Esophagus squamous epithelium (tissue), 5 donors: ENCODE measurements around the gene MTSS2. TPM values are rescaled to one million over a fixed set of nuclear protein-coding genes. Genes with fewer than 3 reads are reported as not detected.
"Not testable (repeated sequence)": the region's sequence is repeated elsewhere in the genome, so short reads cannot be mapped to it uniquely, and the experiment has no call there.

Source experiments
- DNase-seq: peaks from one replicate; lab custom pipeline; 2025; lab: John Stamatoyannopoulos, UW
- H3K27ac ChIP-seq, 4 donors: fragments of 200-600 bp; sonication (generic); one replicate each; pipeline ENCODE4 v1.5.1; 2016 to 2019; ENCODE audit warnings: mild to moderate bottlenecking in 1 of 4
- H3K27me3 ChIP-seq, 4 donors: fragments of 200-600 bp; sonication (generic); 1 replicate in 3 of 4; 2 replicates in 1 of 4; pipeline versions ENCODE4 v1.5.1 to v1.6.0; 2017 to 2021; ENCODE audit warnings: antibody characterized with exemption in 1 of 4
- H3K36me3 ChIP-seq, 3 donors: fragments of 200-600 bp; sonication (generic); one replicate each; pipeline ENCODE4 v1.5.1; 2016 to 2019
- H3K4me1 ChIP-seq, 3 donors: fragments of 200-600 bp; sonication (generic); one replicate each; pipeline ENCODE4 v1.5.1; 2017 to 2019
- H3K4me3 ChIP-seq, 4 donors: fragments of 200-600 bp; sonication (generic); 1 replicate in 3 of 4; 2 replicates in 1 of 4; pipeline ENCODE4 v1.5.1; 2016 to 2019; ENCODE audit warnings: mild to moderate bottlenecking in 2 of 4, moderate library complexity in 1 of 4
- H3K9me3 ChIP-seq, 3 donors: fragments of 200-600 bp; sonication (generic); one replicate each; pipeline ENCODE4 v1.5.1; 2016 to 2019
- CTCF ChIP-seq, 6 experiments: fragments of 450-650 bp in 4 of 6; fragments of 200-600 bp in 2 of 6; sonication (generic) in 2 of 6; IDR thresholded peaks; one replicate each; pipeline ENCODE4 v1.5.1; 2016 to 2019; ENCODE audit warnings: antibody characterized with exemption in 6 of 6, mild to moderate bottlenecking in 4 of 6, moderate library complexity in 4 of 6
- POLR2A ChIP-seq, 4 donors: fragments of 450-650 bp; IDR thresholded peaks; one replicate each; pipeline ENCODE4 v1.6.1; 2017; ENCODE audit warnings: antibody characterized with exemption in 4 of 4, mild to moderate bottlenecking in 4 of 4, moderate library complexity in 3 of 4
- WGBS, 2 donors: methylation state at CpG; one replicate each; pipeline ENCODE4 v1.1.5; 2018; 5-methylcytosine and 5-hydroxymethylcytosine counted together
- intact Hi-C: fragments of 100-400 bp; cut with DNase I; formaldehyde crosslinking; loops from one replicate; pipeline ENCODE4 v1.15.0; 2022
- total RNA-seq, 4 donors: library from RNA; depleted of rRNA; stranded (reverse); fragments of >200 nt; gene quantifications; one replicate each; pipeline ENCODE4 v1.1.0, GENCODE V29; 2016
- donor health status: DM: yes; HTN: yes; CAD: no.

The MTSS2 gene
- total RNA-seq, 4 donors from 2014 or later = 15.5 to 39.7 (median 27.5) TPM

- no peaks in the 10 kb centered on the region for H3K27me3 ChIP-seq
- DNase-seq = no peak
- H3K36me3 ChIP-seq = peaks cover 0 to 9% (median 0%) of the 10 kb centered on the region in 3 donors
- intact Hi-C loops = no loop called here
- TF ChIP-seq CTCF (IDR thresholded peaks at IDR 0.05) (no peak), POLR2A (IDR thresholded peaks at IDR 0.05) (no peak)
- peaks cover 0 to 27% (median 8%) of the 10 kb centered on the region in 3 donors for H3K4me1 ChIP-seq
- H3K27ac ChIP-seq = peak within 1 kb of the TSS in 3 of 4 donors; percentile 25 to 34 (median 25)
- 75 to 83% methylated on average over 14 to 23 of the region's 39 CpGs for WGBS, 2 donors
- H3K9me3 ChIP-seq = no peaks in the 10 kb centered on the region
- no peak within 1 kb of the TSS for H3K4me3 ChIP-seq
Measured at GRCh38 chr16:70646260-70647241, 39.3 kb downstream of the MTSS2 start, which contains the start of gene IL34. Gene IL34 (plus strand): TSS chr16:70646559. CDS start chr16:70646948, 389 bp downstream.

GRCh38 chr16:70644763-70645597 lies 40.9 kb downstream of the MTSS2 start:
- TF ChIP-seq CTCF (IDR thresholded peaks at IDR 0.05) = no peak
- TF ChIP-seq POLR2A (IDR thresholded peaks at IDR 0.05) = no peak
- H3K27ac ChIP-seq = no peak overlapping the region
- DNase-seq = no peak
- H3K36me3 ChIP-seq = peaks cover 0 to 9% (median 0%) of the 10 kb centered on the region in 3 donors
- intact Hi-C loops = no loop called here
- H3K4me3 ChIP-seq = no peak overlapping the region
- 78 to 85% methylated on average over 10 of the region's 10 CpGs for WGBS, 2 donors
- H3K9me3 ChIP-seq = no peaks in the 10 kb centered on the region
- H3K27me3 ChIP-seq = no peaks in the 10 kb centered on the region
- peaks cover 0 to 15% (median 3%) of the 10 kb centered on the region in 3 donors for H3K4me1 ChIP-seq

GRCh38 chr16:70643264-70643663 lies 42.6 kb downstream of the MTSS2 start:
- H3K9me3 ChIP-seq, DNase-seq, H3K36me3 ChIP-seq, H3K4me3 ChIP-seq, intact Hi-C loops, H3K27me3 ChIP-seq, H3K27ac ChIP-seq: not testable (repeated sequence)
- H3K4me1 ChIP-seq = peaks cover 8 to 20% (median 13%) of the 10 kb centered on the region in 3 donors
- WGBS, 2 donors = 84 to 86% methylated on average over 7 of the region's 7 CpGs

GRCh38 chr16:70642633-70643032 lies 43.2 kb downstream of the MTSS2 start:
- no peaks in the 10 kb centered on the region for H3K9me3 ChIP-seq
- 82 to 100% methylated on average over 1 of the region's 1 CpG for WGBS, 2 donors
- no peaks in the 10 kb centered on the region for H3K27me3 ChIP-seq
- intact Hi-C loops = no loop called here
- no peak for TF ChIP-seq CTCF (IDR thresholded peaks at IDR 0.05)
- TF ChIP-seq POLR2A (IDR thresholded peaks at IDR 0.05) = no peak
- H3K4me3 ChIP-seq = no peak overlapping the region
- peaks cover 0 to 7% (median 0%) of the 10 kb centered on the region in 3 donors for H3K36me3 ChIP-seq
- DNase-seq = no peak
- H3K27ac ChIP-seq = no peak overlapping the region
- peaks cover 8 to 22% (median 13%) of the 10 kb centered on the region in 3 donors for H3K4me1 ChIP-seq
